Measurements from ENCODE around the gene C5orf15. TPM values are rescaled to one million over a fixed set of nuclear protein-coding genes. Genes with fewer than 3 reads are reported as not detected.

The C5orf15 gene
- total and polyA plus RNA-seq, 4 donors = 21.2 to 32.4 (median 28.7) TPM

- Histone ChIP-seq H3K27me3 (ENCODE audit: control insufficient read depth in 4 of 4, insufficient read depth in 4 of 4, low read length in 3 of 4) (no peaks in the 10 kb centered on the region), H3K36me3 (ENCODE audit: control insufficient read depth in 4 of 4, insufficient read depth in 3 of 4, low read depth in 1 of 4, low read length in 3 of 4) (no peaks in the 10 kb centered on the region), H3K4me3 (ENCODE audit: low read depth in 1 of 3, low read length in 3 of 3) (no peak overlapping the region), H3K4me1 (ENCODE audit: control insufficient read depth in 4 of 4, insufficient read depth in 4 of 4, low read length in 3 of 4) (peaks cover 2 to 12% (median 6%) of the 10 kb centered on the region in 4 donors), H3K9ac (ENCODE audit: low read depth in 1 of 2, low read length in 2 of 2) (no peak overlapping the region), H3K9me3 (ENCODE audit: control insufficient read depth in 4 of 4, low read length in 3 of 4) (no peaks in the 10 kb centered on the region), H3K27ac (ENCODE audit: low read depth in 1 of 2, low read length in 2 of 2) (no peak overlapping the region)
- TF ChIP-seq, protein P1, sequence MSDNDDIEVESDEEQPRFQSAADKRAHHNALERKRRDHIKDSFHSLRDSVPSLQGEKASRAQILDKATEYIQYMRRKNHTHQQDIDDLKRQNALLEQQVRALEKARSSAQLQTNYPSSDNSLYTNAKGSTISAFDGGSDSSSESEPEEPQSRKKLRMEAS (IDR thresholded peaks at IDR 0.05) = no peak
- TF ChIP-seq ATF3 (IDR thresholded peaks at IDR 0.05) = no peak
- no peak for TF ChIP-seq NR2F2 (IDR thresholded peaks at IDR 0.05)
- no peak for TF ChIP-seq REST (IDR thresholded peaks at IDR 0.05)
- TF ChIP-seq HNF4A (conservative IDR thresholded peaks at IDR 0.05) = no peak
- TF ChIP-seq GABPA (IDR thresholded peaks at IDR 0.05 in 1 of 2, conservative IDR thresholded peaks at IDR 0.05 in 1 of 2) = no peak
- no peak for TF ChIP-seq FOXA1 (IDR thresholded peaks at IDR 0.05)
- TF ChIP-seq, protein P2, sequence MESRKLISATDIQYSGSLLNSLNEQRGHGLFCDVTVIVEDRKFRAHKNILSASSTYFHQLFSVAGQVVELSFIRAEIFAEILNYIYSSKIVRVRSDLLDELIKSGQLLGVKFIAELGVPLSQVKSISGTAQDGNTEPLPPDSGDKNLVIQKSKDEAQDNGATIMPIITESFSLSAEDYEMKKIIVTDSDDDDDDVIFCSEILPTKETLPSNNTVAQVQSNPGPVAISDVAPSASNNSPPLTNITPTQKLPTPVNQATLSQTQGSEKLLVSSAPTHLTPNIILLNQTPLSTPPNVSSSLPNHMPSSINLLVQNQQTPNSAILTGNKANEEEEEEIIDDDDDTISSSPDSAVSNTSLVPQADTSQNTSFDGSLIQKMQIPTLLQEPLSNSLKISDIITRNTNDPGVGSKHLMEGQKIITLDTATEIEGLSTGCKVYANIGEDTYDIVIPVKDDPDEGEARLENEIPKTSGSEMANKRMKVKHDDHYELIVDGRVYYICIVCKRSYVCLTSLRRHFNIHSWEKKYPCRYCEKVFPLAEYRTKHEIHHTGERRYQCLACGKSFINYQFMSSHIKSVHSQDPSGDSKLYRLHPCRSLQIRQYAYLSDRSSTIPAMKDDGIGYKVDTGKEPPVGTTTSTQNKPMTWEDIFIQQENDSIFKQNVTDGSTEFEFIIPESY (IDR thresholded peaks at IDR 0.05) = no peak
- no peak for TF ChIP-seq YY1 (IDR thresholded peaks at IDR 0.05)
- TF ChIP-seq JUND (IDR thresholded peaks at IDR 0.05) = no peak
- TF ChIP-seq HNF4G (IDR thresholded peaks at IDR 0.05) = no peak
- TF ChIP-seq EGR1 (IDR thresholded peaks at IDR 0.05; ENCODE audit: low read depth in 2 of 2) = no peak
- no peak for TF ChIP-seq RXRA (IDR thresholded peaks at IDR 0.05)
- no peak for TF ChIP-seq TAF1 (conservative IDR thresholded peaks at IDR 0.05)
- TF ChIP-seq FOXA2 (IDR thresholded peaks at IDR 0.05) = no peak
- no peak for TF ChIP-seq SP1 (IDR thresholded peaks at IDR 0.05)
- TF ChIP-seq RAD21 (IDR thresholded peaks at IDR 0.05) = no peak
- TF ChIP-seq, protein P3, sequence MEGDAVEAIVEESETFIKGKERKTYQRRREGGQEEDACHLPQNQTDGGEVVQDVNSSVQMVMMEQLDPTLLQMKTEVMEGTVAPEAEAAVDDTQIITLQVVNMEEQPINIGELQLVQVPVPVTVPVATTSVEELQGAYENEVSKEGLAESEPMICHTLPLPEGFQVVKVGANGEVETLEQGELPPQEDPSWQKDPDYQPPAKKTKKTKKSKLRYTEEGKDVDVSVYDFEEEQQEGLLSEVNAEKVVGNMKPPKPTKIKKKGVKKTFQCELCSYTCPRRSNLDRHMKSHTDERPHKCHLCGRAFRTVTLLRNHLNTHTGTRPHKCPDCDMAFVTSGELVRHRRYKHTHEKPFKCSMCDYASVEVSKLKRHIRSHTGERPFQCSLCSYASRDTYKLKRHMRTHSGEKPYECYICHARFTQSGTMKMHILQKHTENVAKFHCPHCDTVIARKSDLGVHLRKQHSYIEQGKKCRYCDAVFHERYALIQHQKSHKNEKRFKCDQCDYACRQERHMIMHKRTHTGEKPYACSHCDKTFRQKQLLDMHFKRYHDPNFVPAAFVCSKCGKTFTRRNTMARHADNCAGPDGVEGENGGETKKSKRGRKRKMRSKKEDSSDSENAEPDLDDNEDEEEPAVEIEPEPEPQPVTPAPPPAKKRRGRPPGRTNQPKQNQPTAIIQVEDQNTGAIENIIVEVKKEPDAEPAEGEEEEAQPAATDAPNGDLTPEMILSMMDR (IDR thresholded peaks at IDR 0.05; ENCODE audit: low read depth, low read length, missing input control) = no peak
- WGBS = 90% methylated on average over 3 of the region's 3 CpGs
- no peak for DNase-seq (ENCODE audit: low spot score)
Observed at GRCh38 chr5:133938929-133939328, 29.5 kb downstream of the C5orf15 start.
